Nephron (organoid): Measurements from ENCODE around the gene MAPKAP1.

Source experiments
- H3K27ac Mint-ChIP-seq, 3 experiments: 2 replicates each; pipeline ENCODE4 v1.8.0; 2020; ENCODE audit warnings: mixed read lengths in 3 of 3, mild to moderate bottlenecking in 2 of 3, moderate library complexity in 1 of 3
- H3K27me3 Mint-ChIP-seq: 2 replicates; pipeline ENCODE4 v1.8.0; 2021; ENCODE audit warnings: low read depth, mild to moderate bottlenecking, moderate library complexity, mixed read lengths
- H3K36me3 Mint-ChIP-seq: 2 replicates; pipeline ENCODE4 v1.8.0; 2020; ENCODE audit warnings: low read depth, mixed read lengths
- H3K4me1 Mint-ChIP-seq: 2 replicates; pipeline ENCODE4 v1.8.0; 2020; ENCODE audit warnings: mixed read lengths
- H3K4me3 Mint-ChIP-seq, 3 experiments: 2 replicates each; pipeline ENCODE4 v1.8.0; 2020; ENCODE audit warnings: mild to moderate bottlenecking in 3 of 3, mixed read lengths in 3 of 3, moderate library complexity in 2 of 3
- H3K9me3 Mint-ChIP-seq: 2 replicates; pipeline ENCODE4 v1.8.0; 2020; ENCODE audit warnings: mixed read lengths
- CTCF ChIP-seq, 3 experiments: fragments of 200-600 bp; sonication (generic); IDR thresholded peaks; one replicate each; pipeline ENCODE4 v1.5.0; 2021; ENCODE audit warnings: antibody characterized with exemption in 3 of 3; ENCODE audit not compliant: unreplicated experiment in 3 of 3

MAPKAP1 gene

GRCh38 chr9:125617087-125617486 lies 89.9 kb downstream of the MAPKAP1 start:
- Mint-ChIP-seq H3K9me3 (peaks cover 13% of the 10 kb centered on the region), H3K4me3 (no peak overlapping the region), H3K27me3 (no peaks in the 10 kb centered on the region)

GRCh38 chr9:125613141-125613540 lies 93.9 kb downstream of the MAPKAP1 start:
- TF ChIP-seq CTCF (IDR thresholded peaks at IDR 0.05; ENCODE audit: unreplicated experiment in 3 of 3) = no peak
- no peak overlapping the region for H3K4me3 Mint-ChIP-seq
- peaks cover 7% of the 10 kb centered on the region for H3K36me3 Mint-ChIP-seq
- peaks cover 7% of the 10 kb centered on the region for H3K4me1 Mint-ChIP-seq
- no peak overlapping the region for H3K27ac Mint-ChIP-seq
- H3K27me3 Mint-ChIP-seq = no peaks in the 10 kb centered on the region
- peaks cover 3% of the 10 kb centered on the region for H3K9me3 Mint-ChIP-seq

More at GRCh38 chr9:125617087-125617486, 89.9 kb downstream of the MAPKAP1 start:
- H3K4me1 Mint-ChIP-seq = peaks cover 7% of the 10 kb centered on the region
- H3K27ac Mint-ChIP-seq = no peak overlapping the region
- H3K36me3 Mint-ChIP-seq = peaks cover 18% of the 10 kb centered on the region
- no peak for TF ChIP-seq CTCF (IDR thresholded peaks at IDR 0.05; ENCODE audit: unreplicated experiment in 3 of 3)

- Mint-ChIP-seq H3K9me3 (peaks cover 3% of the 10 kb centered on the region), H3K27me3 (no peaks in the 10 kb centered on the region), H3K4me3 (no peak overlapping the region), H3K27ac (no peak overlapping the region), H3K36me3 (peaks cover 7% of the 10 kb centered on the region), H3K4me1 (peaks cover 7% of the 10 kb centered on the region)
- TF ChIP-seq CTCF (IDR thresholded peaks at IDR 0.05; ENCODE audit: unreplicated experiment in 3 of 3) = no peak
Observed at GRCh38 chr9:125612616-125613015, 94.4 kb downstream of the MAPKAP1 start.

- TF ChIP-seq CTCF (IDR thresholded peaks at IDR 0.05; ENCODE audit: unreplicated experiment in 3 of 3) = no peak
- H3K27me3 Mint-ChIP-seq = no peaks in the 10 kb centered on the region
- peaks cover 7% of the 10 kb centered on the region for H3K36me3 Mint-ChIP-seq
- H3K9me3 Mint-ChIP-seq = peaks cover 3% of the 10 kb centered on the region
- H3K4me3 Mint-ChIP-seq = no peak overlapping the region
- no peak overlapping the region for H3K27ac Mint-ChIP-seq
- no peaks in the 10 kb centered on the region for H3K4me1 Mint-ChIP-seq
Observed at GRCh38 chr9:125611121-125611765, 95.8 kb downstream of the MAPKAP1 start.

GRCh38 chr9:125609744-125610143 lies 97.3 kb downstream of the MAPKAP1 start:
- Mint-ChIP-seq H3K4me3 (no peak overlapping the region), H3K27me3 (no peaks in the 10 kb centered on the region), H3K27ac (no peak overlapping the region), H3K9me3 (peaks cover 3% of the 10 kb centered on the region), H3K4me1 (no peaks in the 10 kb centered on the region), H3K36me3 (peaks cover 7% of the 10 kb centered on the region)
- no peak for TF ChIP-seq CTCF (IDR thresholded peaks at IDR 0.05; ENCODE audit: unreplicated experiment in 3 of 3)
